Karpas-422 (cell line): Measurements from ENCODE around the gene PTPRH. TPM values are rescaled to one million over a fixed set of nuclear protein-coding genes. Genes with fewer than 3 reads are reported as not detected.

ENCODE experiments used
- DNase-seq: peaks from one replicate; pipeline ENCODE4 v3.0.0-alpha.2; 2015
- H2AFZ ChIP-seq: fragments of 200-600 bp; sonication (generic); 2 replicates; pipeline ENCODE4 v1.6.1; 2014; ENCODE audit warnings: antibody characterized with exemption, low read length, mixed read lengths
- H3K27ac ChIP-seq: fragments of 200-600 bp; sonication (generic); 2 replicates; pipeline ENCODE4 v1.5.1; 2014; ENCODE audit warnings: mild to moderate bottlenecking, low read length, moderate library complexity
- H3K27me3 ChIP-seq: fragments of 200-600 bp; sonication (generic); 2 replicates; pipeline ENCODE4 v1.6.1; 2014; ENCODE audit warnings: low read length, mixed read lengths
- H3K36me3 ChIP-seq: fragments of 200-600 bp; sonication (generic); 2 replicates; pipeline ENCODE4 v1.6.1; 2014; ENCODE audit warnings: low read length, mixed read lengths; ENCODE audit not compliant: insufficient read depth
- H3K4me1 ChIP-seq: fragments of 200-600 bp; sonication (generic); 2 replicates; pipeline ENCODE4 v1.6.1; 2014; ENCODE audit warnings: mild to moderate bottlenecking, low read length, mixed read lengths
- H3K4me2 ChIP-seq: fragments of 200-600 bp; sonication (generic); 2 replicates; pipeline ENCODE4 v1.6.1; 2014; ENCODE audit warnings: low read length, low read depth, mild to moderate bottlenecking; ENCODE audit not compliant: poor library complexity, severe bottlenecking
- H3K4me3 ChIP-seq: fragments of 200-600 bp; sonication (generic); 2 replicates; pipeline ENCODE4 v1.5.1; 2014; ENCODE audit warnings: mild to moderate bottlenecking, antibody characterized with exemption, low read length, mixed read lengths
- H3K79me2 ChIP-seq: fragments of 200-600 bp; sonication (generic); 2 replicates; pipeline ENCODE4 v1.6.1; 2014; ENCODE audit warnings: mild to moderate bottlenecking, low read length, mixed read lengths
- H3K9ac ChIP-seq: fragments of 200-600 bp; sonication (generic); 2 replicates; pipeline ENCODE4 v1.6.0; 2014; ENCODE audit warnings: low read length
- H3K9me2 ChIP-seq: fragments of 200-600 bp; sonication (generic), shearing (Covaris generic); replicated peaks from 2 replicates; pipeline ENCODE4 v1.6.0; 2014; ENCODE audit warnings: mild to moderate bottlenecking, low read length, moderate library complexity; ENCODE audit not compliant: insufficient read depth
- H3K9me3 ChIP-seq: fragments of 300-700, 200-600 bp; sonication (generic); 2 replicates; pipeline ENCODE4 v1.6.1; 2014; ENCODE audit warnings: low read length, mixed read lengths
- H4K20me1 ChIP-seq: fragments of 200-600 bp; sonication (generic); 2 replicates; pipeline ENCODE4 v1.6.1; 2014; ENCODE audit warnings: mild to moderate bottlenecking, antibody characterized with exemption, low read length, low read depth; ENCODE audit not compliant: insufficient read depth
- total RNA-seq: library from RNA; depleted of rRNA; stranded (reverse); fragments of >200 nt; shearing (Covaris generic); gene quantifications from 2 replicates; pipeline ENCODE4 v1.2.3, GENCODE V29; 2014; ENCODE audit warnings: low replicate concordance

Gene PTPRH
- total RNA-seq, 1 experiment from 2014 or later, result 1.4 TPM

GRCh38 chr19:55247621-55248099, 38.4 kb upstream of the PTPRH start:
- H3K4me2 ChIP-seq, result no peak overlapping the region
- H3K36me3 ChIP-seq, result peaks cover 47% of the 10 kb centered on the region

GRCh38 chr19:55246462-55247451, 37.5 kb upstream of the PTPRH start:
- H3K4me2 ChIP-seq, result no peak overlapping the region
- peaks cover 89% of the 10 kb centered on the region for H4K20me1 ChIP-seq
- no peaks in the 10 kb centered on the region for H3K9me2 ChIP-seq
- H3K79me2 ChIP-seq, result peaks cover 91% of the 10 kb centered on the region
- no peak for DNase-seq
- no peak overlapping the region for H3K9ac ChIP-seq
- no peak overlapping the region for H2AFZ ChIP-seq
- H3K4me3 ChIP-seq, result no peak overlapping the region
- H3K27ac ChIP-seq, result no peak overlapping the region
- H3K27me3 ChIP-seq, result no peaks in the 10 kb centered on the region
- no peaks in the 10 kb centered on the region for H3K9me3 ChIP-seq
- peaks cover 6% of the 10 kb centered on the region for H3K4me1 ChIP-seq
- peaks cover 51% of the 10 kb centered on the region for H3K36me3 ChIP-seq

More at GRCh38 chr19:55247621-55248099, 38.4 kb upstream of the PTPRH start:
- Histone ChIP-seq H3K79me2 (peaks cover 92% of the 10 kb centered on the region), H3K27ac (no peak overlapping the region), H4K20me1 (peaks cover 83% of the 10 kb centered on the region), H2AFZ (no peak overlapping the region), H3K4me1 (peaks cover 15% of the 10 kb centered on the region), H3K27me3 (no peaks in the 10 kb centered on the region), H3K4me3 (no peak overlapping the region), H3K9ac (no peak overlapping the region), H3K9me3 (no peaks in the 10 kb centered on the region), H3K9me2 (no peaks in the 10 kb centered on the region)
- no peak for DNase-seq

GRCh38 chr19:55245236-55245904, 36.1 kb upstream of the PTPRH start:
- no peak overlapping the region for H3K4me2 ChIP-seq
- DNase-seq, result no peak
- H3K9ac ChIP-seq, result no peak overlapping the region
- H3K9me3 ChIP-seq, result no peaks in the 10 kb centered on the region
- no peak overlapping the region for H3K4me3 ChIP-seq
- H3K27ac ChIP-seq, result no peak overlapping the region
- H4K20me1 ChIP-seq, result peaks cover 82% of the 10 kb centered on the region
- no peaks in the 10 kb centered on the region for H3K4me1 ChIP-seq
- H2AFZ ChIP-seq, result no peak overlapping the region
- H3K9me2 ChIP-seq, result no peaks in the 10 kb centered on the region
- H3K79me2 ChIP-seq, result peaks cover 80% of the 10 kb centered on the region
- no peaks in the 10 kb centered on the region for H3K27me3 ChIP-seq
- peaks cover 50% of the 10 kb centered on the region for H3K36me3 ChIP-seq

GRCh38 chr19:55244004-55244680, 34.8 kb upstream of the PTPRH start:
- H3K9me2 ChIP-seq, result no peaks in the 10 kb centered on the region
- no peaks in the 10 kb centered on the region for H3K27me3 ChIP-seq
- H4K20me1 ChIP-seq, result peaks cover 81% of the 10 kb centered on the region
- H3K36me3 ChIP-seq, result peaks cover 62% of the 10 kb centered on the region
- peaks cover 73% of the 10 kb centered on the region for H3K79me2 ChIP-seq
- no peak overlapping the region for H3K4me3 ChIP-seq
- H3K4me1 ChIP-seq, result no peaks in the 10 kb centered on the region
- H3K9me3 ChIP-seq, result no peaks in the 10 kb centered on the region
- no peak overlapping the region for H3K4me2 ChIP-seq
- no peak for DNase-seq
- no peak overlapping the region for H3K9ac ChIP-seq
- H2AFZ ChIP-seq, result no peak overlapping the region
- H3K27ac ChIP-seq, result no peak overlapping the region

GRCh38 chr19:55242517-55242916, 33.2 kb upstream of the PTPRH start:
- Histone ChIP-seq H3K4me1 (no peaks in the 10 kb centered on the region), H3K4me3 (no peak overlapping the region), H2AFZ (no peak overlapping the region), H3K4me2 (no peak overlapping the region), H3K9me2 (no peaks in the 10 kb centered on the region), H3K79me2 (peaks cover 59% of the 10 kb centered on the region), H3K27me3 (no peaks in the 10 kb centered on the region), H3K9ac (no peak overlapping the region), H3K36me3 (peaks cover 65% of the 10 kb centered on the region), H4K20me1 (peaks cover 68% of the 10 kb centered on the region), H3K27ac (no peak overlapping the region), H3K9me3 (no peaks in the 10 kb centered on the region)
- no peak for DNase-seq

- no peak overlapping the region for H3K9ac ChIP-seq
- H4K20me1 ChIP-seq, result peaks cover 65% of the 10 kb centered on the region
- no peak overlapping the region for H3K27ac ChIP-seq
- no peak overlapping the region for H3K4me3 ChIP-seq
- H3K79me2 ChIP-seq, result peaks cover 57% of the 10 kb centered on the region
- H3K9me3 ChIP-seq, result no peaks in the 10 kb centered on the region
- peaks cover 70% of the 10 kb centered on the region for H3K36me3 ChIP-seq
- no peak overlapping the region for H3K4me2 ChIP-seq
- DNase-seq, result no peak
- no peaks in the 10 kb centered on the region for H3K9me2 ChIP-seq
- no peaks in the 10 kb centered on the region for H3K4me1 ChIP-seq
- no peak overlapping the region for H2AFZ ChIP-seq
- H3K27me3 ChIP-seq, result no peaks in the 10 kb centered on the region
These were observed 32.7 kb upstream of the PTPRH start for GRCh38 chr19:55241935-55242464.

GRCh38 chr19:55241143-55241934, 32.0 kb upstream of the PTPRH start:
- Histone ChIP-seq H3K9me3 (no peaks in the 10 kb centered on the region), H3K9ac (no peak overlapping the region), H3K4me1 (no peaks in the 10 kb centered on the region), H3K27ac (no peak overlapping the region), H3K4me3 (no peak overlapping the region), H3K79me2 (peaks cover 58% of the 10 kb centered on the region), H3K9me2 (no peaks in the 10 kb centered on the region), H3K4me2 (no peak overlapping the region), H3K27me3 (no peaks in the 10 kb centered on the region), H2AFZ (no peak overlapping the region), H3K36me3 (peaks cover 73% of the 10 kb centered on the region), H4K20me1 (peaks cover 65% of the 10 kb centered on the region)
- no peak for DNase-seq
